ENCODE data around the gene SCAMP2.
"Not testable (repeated sequence)": the region's sequence is repeated elsewhere in the genome, so short reads cannot be mapped to it uniquely, and the experiment has no call there.

The SCAMP2 gene

DNA sequence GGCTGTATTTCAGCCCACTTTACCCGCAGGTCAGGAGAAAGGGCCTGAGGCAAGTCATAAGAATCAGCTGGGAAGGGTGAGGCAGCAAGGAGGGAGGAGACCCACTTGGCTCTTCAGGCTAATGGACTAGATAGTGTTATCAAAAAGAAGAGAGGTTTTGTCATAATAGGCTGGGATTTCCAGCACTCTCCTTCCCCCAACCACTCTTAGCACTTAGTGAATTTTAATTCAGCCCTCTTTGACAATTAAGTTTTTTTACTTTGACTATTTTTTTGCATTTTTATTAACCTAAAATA lies 17.4 kb upstream of the SCAMP2 start:
- no peak for DNase-seq (ENCODE audit: low read depth)

DNA sequence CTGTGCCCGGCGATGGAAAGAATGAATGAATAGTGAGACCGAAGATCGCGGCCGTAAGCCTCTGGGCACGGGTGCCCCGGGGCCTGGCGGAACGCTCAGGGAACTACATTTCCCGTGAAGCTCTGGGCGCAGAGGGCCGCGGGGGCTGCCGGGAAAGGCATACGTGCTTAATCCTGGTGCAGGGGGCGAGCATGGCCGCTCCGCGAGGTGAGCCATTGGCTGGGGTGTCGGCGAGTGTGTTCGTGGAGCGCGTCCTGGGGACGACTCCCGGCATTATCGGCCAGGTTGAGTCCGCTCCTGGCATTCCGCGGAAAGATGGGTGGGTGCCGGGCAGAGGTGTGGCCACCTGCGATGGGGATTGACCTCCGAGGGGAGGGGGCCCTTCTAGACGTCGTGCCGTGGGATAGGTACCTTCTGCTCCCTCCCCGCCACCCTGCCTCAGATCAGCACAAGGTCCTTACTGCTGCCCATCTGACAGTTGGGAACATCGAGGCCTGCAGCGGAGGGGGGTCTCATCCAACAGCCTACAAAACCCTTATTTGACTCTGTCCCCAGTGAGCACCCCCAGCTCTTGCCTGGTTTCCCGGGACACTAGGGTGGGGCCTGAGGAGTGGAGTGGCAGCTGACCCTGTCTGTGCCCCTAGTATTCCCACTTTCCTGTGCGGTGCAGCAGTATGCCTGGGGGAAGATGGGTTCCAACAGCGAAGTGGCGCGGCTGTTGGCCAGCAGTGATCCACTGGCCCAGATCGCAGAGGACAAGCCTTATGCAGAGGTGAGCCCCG lies 16.9 kb upstream of the SCAMP2 start, which contains the start of gene MPI:
MPI (plus strand) TSS at position 160 of the 782 bp plus-strand sequence; CDS start at position 192, 32 bp downstream.
- DNase-seq (ENCODE audit: low read depth), result peak; percentile 69

DNA sequence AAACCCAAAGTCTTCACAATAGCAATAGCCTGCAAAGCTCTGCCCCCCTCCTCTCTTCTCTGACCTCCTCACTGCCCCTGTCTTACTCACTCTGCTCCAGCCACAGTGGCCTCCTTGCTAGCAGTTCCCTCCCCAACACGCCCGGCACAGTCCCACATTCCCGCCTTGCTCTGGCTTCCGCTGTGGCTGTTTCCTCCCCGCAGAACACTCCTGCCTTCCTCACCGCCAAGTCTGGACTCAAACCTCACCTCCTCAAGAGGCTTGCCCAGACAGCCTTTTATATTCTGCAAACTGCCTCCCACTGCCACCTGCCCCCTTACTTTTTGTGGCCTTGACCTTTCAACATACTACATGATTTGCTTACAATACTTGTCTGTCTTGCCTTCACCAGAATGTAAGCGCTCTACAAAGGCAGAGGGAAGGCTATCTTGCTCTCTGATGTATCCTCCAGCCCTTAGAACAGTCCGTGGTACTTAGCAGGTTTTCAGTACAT lies 16.3 kb upstream of the SCAMP2 start:
- DNase-seq (ENCODE audit: low read depth), result peak; percentile 38

DNA sequence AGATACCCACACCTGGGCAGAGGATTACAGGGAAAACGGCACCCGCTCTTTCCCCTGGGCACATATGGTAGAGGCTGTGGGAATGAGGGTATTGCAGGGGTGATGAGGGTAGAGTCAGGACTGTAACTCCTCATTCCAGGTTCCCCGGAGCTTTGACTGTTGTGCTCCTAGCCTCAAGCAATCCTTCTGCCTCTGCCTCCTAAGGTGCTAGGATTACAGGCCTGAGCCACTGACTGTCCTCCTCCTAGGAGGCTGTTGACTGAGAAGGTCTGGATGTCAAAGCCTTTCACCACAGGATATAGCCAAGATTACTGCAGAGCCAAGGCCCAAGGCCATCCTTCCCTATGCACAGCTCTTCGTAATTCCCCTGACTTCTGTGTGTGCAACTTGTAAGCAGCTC lies 15.6 kb upstream of the SCAMP2 start:
- DNase-seq (ENCODE audit: low read depth), result peak; percentile 25

DNA sequence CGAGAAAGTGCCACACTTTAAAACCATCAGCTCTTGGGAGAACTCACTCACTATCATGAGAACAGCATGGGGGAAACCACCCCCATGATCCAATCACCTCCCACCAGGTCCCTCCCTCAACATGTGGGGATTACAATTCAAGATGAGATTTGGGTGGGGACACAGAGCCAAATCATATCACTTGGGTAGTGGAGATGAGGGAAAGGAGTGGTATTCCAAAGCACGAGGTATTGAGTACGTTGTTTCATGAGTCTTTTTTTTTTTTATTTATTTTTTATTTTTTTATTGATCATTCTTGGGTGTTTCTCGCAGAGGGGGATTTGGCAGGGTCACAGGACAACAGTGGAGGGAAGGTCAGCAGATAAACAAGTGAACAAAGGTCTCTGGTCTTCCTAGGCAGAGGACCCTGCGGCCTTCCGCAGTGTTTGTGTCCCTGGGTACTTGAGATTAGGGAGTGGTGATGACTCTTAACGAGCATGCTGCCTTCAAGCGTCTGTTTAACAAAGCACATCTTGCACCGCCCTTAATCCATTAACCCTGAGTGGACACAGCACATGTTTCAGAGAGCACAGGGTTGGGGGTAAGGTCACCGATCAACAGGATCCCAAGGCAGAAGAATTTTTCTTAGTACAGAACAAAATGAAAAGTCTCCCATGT lies 14.5 kb upstream of the SCAMP2 start:
- DNase-seq (ENCODE audit: low read depth), result not testable (repeated sequence)

DNA sequence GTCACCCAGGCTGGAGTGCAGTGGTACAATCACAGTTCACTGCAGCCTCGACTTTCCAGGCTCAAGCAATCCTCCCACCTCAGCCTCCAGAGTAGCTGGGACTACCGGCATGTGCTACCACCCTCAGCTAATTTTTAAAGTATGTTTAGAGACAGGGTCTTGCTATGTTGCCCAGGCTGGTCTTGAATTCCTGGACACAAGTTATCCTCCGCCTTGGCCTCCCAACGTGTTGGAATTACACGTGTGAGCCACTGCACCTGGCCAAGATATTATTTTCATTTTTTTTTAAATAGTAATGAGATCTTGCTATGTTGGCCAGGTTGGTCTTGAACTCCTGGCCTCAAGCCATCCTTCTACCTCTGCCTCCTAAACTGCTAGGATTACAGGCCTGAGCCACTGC lies 12.3 kb upstream of the SCAMP2 start:
- no peak for DNase-seq (ENCODE audit: low read depth)

DNA sequence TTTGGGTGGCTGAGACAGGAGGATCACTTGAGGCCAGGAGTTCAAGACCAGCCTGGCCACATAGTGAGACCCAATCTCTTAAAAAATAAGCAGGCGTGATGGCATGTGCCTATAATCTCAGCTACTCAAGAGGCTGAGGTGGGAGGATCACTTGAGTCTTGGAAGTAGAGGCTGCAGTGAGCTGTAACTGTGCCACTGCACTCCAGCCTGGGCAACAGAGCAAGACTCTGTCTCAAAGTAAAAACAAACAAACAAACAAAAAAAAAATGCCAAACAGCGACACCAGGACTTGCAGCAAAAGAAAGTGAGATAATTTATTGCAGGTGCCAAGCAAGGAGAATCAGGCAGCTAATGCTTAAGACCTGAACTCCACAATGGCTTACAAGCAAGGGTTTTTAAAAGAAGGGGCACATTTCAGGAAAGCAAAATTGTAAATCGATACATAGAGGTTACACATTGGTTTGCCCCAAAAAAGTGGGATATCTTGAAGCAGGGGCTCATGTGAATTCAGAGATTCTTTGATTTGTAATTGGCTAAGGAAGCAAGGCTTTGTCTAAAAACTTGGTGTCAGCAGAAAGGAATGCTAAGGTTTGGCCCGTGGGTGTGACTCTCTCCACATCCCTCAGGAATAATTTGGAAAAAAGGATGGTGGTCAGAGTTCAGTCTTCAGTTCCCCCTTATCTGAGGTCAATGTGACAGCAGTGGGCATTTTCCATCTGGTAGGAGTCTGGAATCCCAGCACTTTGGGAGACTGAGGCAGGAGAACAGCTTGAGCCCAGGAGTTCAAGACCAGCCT lies 11.5 kb upstream of the SCAMP2 start:
- no peak for DNase-seq (ENCODE audit: low read depth)

DNA sequence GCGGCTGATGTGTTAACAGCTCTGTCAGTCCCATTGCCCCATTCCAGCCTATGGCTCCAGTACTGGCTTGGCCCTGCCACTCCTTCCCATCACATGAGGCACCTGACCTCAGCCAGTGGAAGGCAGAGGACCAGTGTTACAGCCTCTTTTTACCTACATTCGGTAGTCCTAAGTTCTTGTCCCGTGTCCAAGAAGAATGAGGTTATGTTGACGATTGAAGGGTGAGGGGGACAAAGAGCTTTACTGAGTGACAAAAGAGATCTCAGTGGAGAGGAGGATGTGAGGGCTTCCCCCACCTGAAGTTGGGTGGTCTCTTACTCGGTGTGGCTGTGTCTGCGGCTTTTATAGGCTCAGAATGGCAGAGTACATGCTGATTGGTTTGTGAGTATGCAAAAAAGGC lies 9.4 kb upstream of the SCAMP2 start:
- DNase-seq (ENCODE audit: low read depth), result no peak

DNA sequence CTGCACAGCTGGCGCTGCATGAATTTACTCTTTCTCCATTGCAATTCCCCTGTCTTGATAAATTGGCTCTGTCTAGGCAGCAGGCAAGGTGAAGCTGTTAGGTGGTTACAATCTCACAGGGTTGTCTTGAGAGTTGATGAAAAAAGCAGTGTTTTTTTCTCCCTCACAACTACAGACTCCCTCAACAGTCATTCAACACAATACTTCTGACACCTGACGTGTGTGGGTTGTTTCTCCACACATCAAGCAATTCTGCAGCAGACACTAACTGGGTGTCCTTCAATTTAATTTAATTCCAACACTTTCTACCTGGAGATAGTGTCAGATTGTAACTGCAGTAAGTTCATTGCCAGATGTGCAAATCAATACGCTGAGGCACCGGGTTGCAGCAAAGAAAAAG lies 5.1 kb upstream of the SCAMP2 start:
- no peak for DNase-seq (ENCODE audit: low read depth)

DNA sequence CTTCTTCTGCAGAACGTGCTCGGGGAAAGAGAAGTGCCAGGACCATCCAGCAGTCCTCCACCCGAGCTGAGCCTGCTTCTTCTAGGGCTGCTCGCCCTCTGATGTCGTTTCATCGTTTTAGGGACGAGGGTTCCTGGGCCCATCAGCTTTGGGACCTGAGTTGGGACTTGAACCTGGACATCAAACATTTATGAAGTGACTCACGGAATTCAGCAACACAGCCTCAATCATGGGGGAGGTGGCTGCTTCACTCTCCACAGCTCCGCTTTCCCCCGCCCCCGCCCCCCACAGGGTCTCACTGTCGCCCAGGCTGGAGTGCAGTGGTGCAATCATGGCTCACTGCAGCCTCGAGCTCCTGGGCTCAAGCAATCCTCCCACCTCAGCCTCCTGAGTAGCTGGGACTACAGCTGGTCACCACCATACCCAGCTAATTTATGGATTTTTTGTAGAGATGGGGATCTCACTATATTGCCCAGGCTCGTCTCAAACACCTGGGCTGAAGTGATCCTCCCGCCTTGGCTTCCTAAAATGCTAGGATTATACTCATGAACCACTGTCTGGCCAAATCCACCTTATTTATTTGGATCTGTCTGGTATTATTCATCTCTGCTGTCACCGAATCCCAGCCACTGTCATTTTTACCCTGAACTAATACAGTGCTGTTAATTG lies 725 bp upstream of the SCAMP2 start:
- DNase-seq (ENCODE audit: low read depth), result peak; percentile 33

DNA sequence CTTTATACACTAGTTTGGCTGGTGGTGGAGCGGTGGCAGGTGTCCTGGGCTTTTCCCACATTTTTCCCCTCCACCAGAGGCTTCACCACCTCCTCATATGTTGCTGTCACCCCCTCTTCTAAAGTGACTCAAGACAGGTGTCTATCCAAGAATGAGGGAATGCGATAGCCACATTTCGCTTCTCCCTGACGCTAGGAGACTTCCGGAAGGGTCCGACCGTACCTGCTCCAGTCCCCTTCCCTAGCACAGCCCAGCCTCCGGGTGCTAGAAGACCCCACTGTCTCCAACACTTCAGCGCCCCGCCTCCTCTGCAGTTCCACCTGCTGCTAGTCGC lies 496 bp downstream of the SCAMP2 start:
- no peak for DNase-seq (ENCODE audit: low read depth)

DNA sequence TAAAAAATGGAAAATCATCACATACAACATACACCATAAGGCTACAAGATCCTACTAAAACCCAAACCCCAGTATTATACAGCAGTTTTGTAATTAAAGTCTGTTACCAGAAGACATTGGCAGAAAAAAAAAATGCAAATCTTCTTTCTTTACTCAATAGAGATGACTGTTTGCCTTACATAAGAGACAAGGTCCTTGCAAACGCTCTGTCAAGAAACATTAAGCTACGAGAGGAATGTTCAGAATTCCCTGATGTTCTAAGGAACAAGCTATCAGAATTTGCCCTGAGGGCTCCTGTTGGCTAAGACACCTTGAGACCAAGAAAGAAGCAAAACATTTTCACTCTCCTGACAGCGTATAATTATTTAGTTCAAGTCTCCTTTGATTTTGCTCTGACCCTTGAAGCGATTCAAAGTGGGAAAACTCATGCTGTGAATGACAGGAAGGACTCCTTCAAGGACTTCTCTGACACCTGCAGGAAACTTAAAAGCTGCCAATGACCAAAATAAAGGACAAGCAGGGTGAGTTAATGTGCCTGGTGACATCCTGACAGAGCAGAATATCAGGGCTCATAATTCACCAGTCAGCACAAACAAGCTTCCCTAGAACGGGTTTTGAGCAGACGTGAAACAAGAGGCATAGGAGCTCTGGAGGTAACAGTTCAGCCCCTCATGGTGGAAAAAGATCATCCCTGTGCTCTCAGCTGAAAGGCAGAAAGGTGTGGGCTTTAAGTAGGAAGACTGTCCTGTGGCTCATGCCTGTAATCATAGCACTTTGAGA lies 2.5 kb downstream of the SCAMP2 start:
- peak; percentile 61 for DNase-seq (ENCODE audit: low read depth)

DNA sequence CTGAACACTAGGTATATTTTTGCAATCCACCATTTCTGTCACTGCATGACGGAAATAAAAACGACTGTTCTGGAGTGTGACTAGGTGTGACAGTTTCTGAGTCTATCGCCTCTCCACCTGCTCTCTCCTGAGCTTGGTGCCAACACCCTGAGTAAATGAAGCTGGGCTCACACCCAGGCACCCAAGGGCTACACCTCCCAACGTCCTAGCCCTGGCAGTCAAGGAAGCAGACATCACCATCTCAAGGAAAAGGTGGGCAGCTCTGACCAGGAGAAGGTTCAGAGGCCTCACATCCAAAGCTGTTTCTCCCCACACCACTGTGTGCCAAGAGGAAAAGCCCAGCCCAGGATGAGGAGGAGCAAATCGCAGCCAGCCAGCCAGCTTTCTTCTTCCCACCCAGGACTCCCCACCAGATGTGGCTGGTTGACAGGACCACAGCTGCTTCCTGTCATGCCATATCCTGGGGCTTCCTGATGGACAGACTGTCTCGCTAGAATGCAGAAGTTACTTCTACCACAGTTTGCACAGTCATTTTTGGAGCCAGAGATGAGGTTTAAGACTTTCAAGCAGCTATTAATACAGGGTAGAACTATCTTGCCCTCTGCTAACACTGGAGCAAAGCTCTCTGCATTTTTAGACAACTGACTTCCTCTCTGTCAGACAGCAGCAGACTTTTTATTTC lies 3.3 kb downstream of the SCAMP2 start:
- peak; percentile 27 for DNase-seq (ENCODE audit: low read depth)

DNA sequence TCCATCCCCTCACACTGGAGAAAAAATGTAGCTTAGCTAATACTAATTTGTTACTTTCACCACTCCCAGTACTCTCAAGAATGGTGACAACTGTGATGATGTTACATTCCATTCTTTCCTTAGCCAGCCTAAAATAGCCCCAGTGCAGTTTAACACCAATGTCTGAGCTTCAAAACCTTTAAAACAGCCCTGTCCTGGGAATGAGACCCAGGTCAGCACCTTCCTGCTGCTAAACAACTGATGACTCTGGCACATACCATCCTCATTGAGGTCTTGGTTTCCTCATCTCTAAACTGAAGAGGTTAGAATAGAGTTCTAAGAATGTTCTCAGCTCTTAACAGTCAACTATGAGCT lies 3.8 kb downstream of the SCAMP2 start:
- peak; percentile 27 for DNase-seq (ENCODE audit: low read depth)

DNA sequence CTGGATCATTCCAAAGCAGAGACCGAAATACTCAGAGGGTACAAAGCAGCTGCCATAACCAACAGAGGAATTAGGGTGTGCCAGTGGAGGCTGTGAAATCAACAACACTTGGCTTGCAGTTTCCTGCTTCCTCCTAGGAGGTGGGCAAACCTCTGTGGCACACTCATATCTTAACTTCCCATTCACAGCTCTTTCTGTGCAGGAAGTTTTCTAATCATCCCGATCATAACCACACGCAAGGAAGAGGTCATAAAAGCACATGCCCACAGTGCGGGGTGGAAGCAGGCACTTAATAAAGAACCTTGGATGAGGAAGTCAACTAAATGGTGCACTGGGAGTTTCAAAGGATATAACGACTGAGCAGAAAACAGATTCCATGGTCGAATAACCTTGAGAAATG lies 5.1 kb downstream of the SCAMP2 start:
- DNase-seq (ENCODE audit: low read depth), result no peak

DNA sequence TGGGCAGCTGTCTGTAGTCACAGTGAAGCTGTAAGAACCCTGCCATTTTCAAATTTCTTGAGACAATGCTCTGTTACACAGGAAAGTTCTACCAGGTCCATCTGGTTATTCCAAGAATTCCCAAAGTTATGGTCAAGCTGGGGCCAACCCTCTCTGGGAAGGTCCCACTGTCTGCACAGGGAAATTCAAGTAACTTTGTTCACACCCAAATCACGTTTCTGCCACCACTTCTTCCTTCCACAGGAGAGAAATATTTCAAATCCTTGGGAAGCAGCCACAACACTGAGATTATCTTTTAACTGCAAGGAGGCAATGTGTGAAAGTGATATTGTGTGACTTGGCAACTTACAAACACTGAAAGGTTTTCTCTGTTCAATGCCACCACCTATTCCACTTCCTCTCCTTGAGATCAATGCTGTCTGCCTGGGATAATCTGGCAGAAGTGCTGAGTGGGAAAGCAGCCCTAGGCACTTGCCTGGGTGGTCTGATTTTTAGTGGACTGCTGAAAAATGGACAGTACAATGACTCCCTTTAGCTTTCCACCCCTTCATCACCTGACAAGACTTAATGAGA lies 5.6 kb downstream of the SCAMP2 start:
- DNase-seq (ENCODE audit: low read depth), result no peak

DNA sequence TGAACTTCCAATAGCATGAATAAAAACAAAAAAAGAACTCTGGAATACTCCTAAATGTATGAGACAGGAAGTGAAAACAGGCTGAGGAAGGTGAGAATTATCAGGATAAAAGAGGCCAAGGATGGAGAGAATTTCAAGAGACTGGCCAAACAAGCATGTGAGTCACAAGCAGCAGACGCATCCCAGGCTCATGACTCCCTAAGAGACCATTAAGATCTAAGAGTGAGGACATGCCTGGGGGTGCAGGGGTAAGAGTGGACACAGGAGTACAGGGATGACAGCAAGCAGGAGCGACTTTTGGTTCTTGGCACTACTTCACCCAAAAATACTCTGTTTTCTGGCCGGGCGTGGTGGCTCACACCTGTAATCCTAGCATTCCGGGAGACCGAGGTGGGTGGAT lies 7.1 kb downstream of the SCAMP2 start:
- DNase-seq (ENCODE audit: low read depth), result peak; percentile 85

DNA sequence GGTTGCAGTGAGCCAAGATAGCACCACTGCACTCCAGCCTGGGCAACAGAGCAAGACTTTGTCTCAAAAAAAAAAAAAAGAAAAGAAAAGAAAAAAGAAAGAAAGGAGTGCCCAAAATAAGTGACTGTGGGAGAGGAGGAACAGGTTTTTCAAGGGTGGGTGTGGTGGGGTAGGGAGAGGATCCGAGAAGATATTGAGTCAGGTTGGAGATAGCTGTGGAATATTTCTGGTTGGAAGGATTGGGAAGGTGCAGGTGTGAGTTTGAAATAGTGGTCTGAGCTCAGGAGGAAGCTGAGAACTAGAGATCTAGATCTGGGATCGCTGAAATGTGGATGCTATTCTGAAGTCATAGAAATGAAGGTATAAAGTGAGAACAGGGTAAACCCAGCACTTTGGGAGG lies 7.8 kb downstream of the SCAMP2 start:
- no peak for DNase-seq (ENCODE audit: low read depth)

DNA sequence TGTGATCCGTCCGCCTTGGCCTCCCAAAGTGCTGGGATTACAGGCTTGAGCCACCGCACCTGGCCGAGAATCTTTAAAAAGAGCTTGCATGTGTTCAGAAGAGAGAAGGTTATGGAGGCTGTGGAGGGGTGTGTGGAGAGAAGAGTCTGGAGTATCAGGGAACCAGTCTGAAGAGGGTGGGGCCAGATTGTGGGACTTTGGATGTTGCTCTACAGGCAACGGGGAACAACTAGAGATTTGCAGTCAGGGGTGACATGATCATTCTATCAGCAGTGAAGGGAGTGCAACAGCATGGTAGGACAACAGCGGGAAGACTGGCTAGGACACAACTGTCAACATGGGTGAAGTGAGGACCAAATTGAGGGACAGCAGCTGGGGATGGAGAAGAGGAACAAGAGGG lies 8.9 kb downstream of the SCAMP2 start:
- DNase-seq (ENCODE audit: low read depth), result no peak

DNA sequence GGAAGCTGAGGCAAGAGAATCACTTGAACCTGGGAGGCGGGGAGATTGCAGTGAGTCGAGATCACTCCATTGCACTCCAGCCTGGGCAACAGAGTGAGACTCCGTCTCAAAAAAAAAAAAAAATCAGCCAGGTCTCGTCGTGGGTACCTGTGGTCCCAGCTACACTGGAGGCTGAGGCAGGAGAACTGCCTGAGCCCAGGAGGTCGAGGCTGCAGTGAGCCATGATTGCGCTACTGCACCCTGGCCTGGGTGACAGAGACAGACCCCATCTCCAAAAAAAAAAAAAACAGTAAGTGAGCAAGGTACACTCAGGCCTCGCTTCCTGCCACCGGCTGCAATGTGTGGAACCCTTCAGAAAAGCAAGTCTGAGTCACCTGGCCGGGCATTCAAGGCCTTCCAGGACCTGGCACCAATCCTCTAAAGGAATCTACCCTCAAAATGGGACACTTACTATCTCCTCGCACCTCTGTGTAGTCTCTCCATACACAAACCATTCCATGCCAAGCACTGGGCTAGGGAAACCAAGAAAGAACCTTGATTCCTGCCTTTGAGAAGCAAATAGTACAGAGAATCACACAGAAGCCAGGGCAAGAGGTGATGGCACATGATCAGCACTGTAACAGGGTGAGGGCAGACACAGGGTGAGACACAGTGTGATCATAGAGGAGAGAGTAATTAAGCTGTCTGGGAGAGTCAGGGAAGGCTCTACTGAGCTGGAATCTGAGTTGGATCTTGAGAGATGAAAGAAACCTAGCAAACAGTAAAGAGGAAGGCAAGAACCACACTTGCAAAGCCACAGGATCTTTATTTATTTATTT lies 9.7 kb downstream of the SCAMP2 start:
- DNase-seq (ENCODE audit: low read depth), result peak; percentile 28

All from amniotic epithelial cell (primary cell).